ENCODE results near the gene ACTA1. TPM values are rescaled to one million over a fixed set of nuclear protein-coding genes. Genes with fewer than 3 reads are reported as not detected.

ACTA1 gene
- total and polyA plus RNA-seq, 2 donors (not counting 3 experiments of a cell fraction or from before 2014, with no cell fraction given) = 0.22 to 0.33 TPM

GRCh38 chr1:229411434-229412055 lies 22.3 kb downstream of the ACTA1 start:
- POLR2A ChIA-PET = no interaction called here
- FAIRE-seq = no peak
- Histone ChIP-seq H3K9me1 (replicated peaks; ENCODE audit: control insufficient read depth, extremely low read depth, insufficient read depth, low read length) (no peaks in the 10 kb centered on the region), H3K4me3 (replicated peaks in 1 of 3; ENCODE audit: insufficient read depth in 1 of 3, low read depth in 1 of 3, low read length in 3 of 3) (no peak overlapping the region), H3K27me3 (ENCODE audit: control insufficient read depth in 2 of 2, insufficient read depth in 2 of 2, low read length in 2 of 2) (peaks cover 31 to 35% of the 10 kb centered on the region in 2 experiments), H3K4me2 (ENCODE audit: insufficient read depth, low read length) (no peak overlapping the region), H3K9me3 (replicated peaks; ENCODE audit: control insufficient read depth, insufficient read depth, low read length) (no peaks in the 10 kb centered on the region), H4K20me1 (replicated peaks; ENCODE audit: control insufficient read depth, extremely low read depth, insufficient read depth, low read length) (no peaks in the 10 kb centered on the region), H3K79me2 (ENCODE audit: control insufficient read depth, insufficient read depth, low read length) (no peaks in the 10 kb centered on the region), H2AFZ (ENCODE audit: low read depth, low read length) (no peak overlapping the region), H3K36me3 (ENCODE audit: control insufficient read depth in 2 of 2, extremely low read depth in 1 of 2, insufficient read depth in 2 of 2, low read length in 2 of 2) (no peaks in the 10 kb centered on the region), H3K4me1 (ENCODE audit: control insufficient read depth, extremely low read depth, insufficient read depth, low read length) (no peaks in the 10 kb centered on the region), H3K9ac (replicated peaks; ENCODE audit: extremely low read depth, insufficient read depth, low read length) (no peak overlapping the region), H3K27ac (ENCODE audit: insufficient read depth, low read depth, low read length) (no peak overlapping the region)
- no peak for DNase-seq (ENCODE audit: low read depth, low spot score)
- BruUV-seq (replicated peaks) = no TSS peak
- intact Hi-C loops (cut with micrococcal nuclease) (no loop called here), dilution Hi-C loops (cut with MboI; ENCODE audit: extremely low pct_ligation_motif_present, low sequenced_read_pairs) (no loop called here)
- CTCF ChIA-PET = no interaction called here
- TF ChIP-seq POLR2A (IDR thresholded peaks at IDR 0.05; ENCODE audit: low read depth, low read length) (no peak), JUN (IDR thresholded peaks at IDR 0.05; ENCODE audit: borderline replicate concordance, insufficient read depth, insufficient read length, low read depth) (no peak), MYC (IDR thresholded peaks at IDR 0.05; ENCODE audit: low read depth, low read length) (no peak), MAX (IDR thresholded peaks at IDR 0.05; ENCODE audit: insufficient read depth, insufficient read length) (no peak), POLR2AphosphoS5 (IDR thresholded peaks at IDR 0.05; ENCODE audit: insufficient read depth, low read depth, low read length) (no peak), FOS (IDR thresholded peaks at IDR 0.05; ENCODE audit: borderline replicate concordance, insufficient read depth, low read length) (no peak), CTCF (IDR thresholded peaks at IDR 0.05; ENCODE audit: extremely low read depth in 1 of 2, insufficient read depth in 1 of 2, low read depth in 1 of 2, low read length in 2 of 2) (no peak), EZH2 (IDR thresholded peaks at IDR 0.05; ENCODE audit: borderline replicate concordance, low read depth, low read length, severe bottlenecking) (no peak), GATA2 (IDR thresholded peaks at IDR 0.05; ENCODE audit: insufficient read depth, insufficient read length, low read depth, low read length) (no peak)
